M059J (cell line): ENCODE data around the gene AGAP1. TPM values are rescaled to one million over a fixed set of nuclear protein-coding genes. Genes with fewer than 3 reads are reported as not detected.
A peak's percentile ranks its signal among the peaks of the same experiment; 100 is the strongest.

Source experiments
- DNase-seq: peaks from one replicate; pipeline ENCODE4 v3.0.0-alpha.2; 2012; ENCODE audit warnings: low read depth
- total RNA-seq: library from RNA; depleted of rRNA; stranded (reverse); fragments of >200 nt; shearing (Covaris generic); gene quantifications from 2 replicates; pipeline ENCODE4 v1.2.3, GENCODE V29; 2014

AGAP1 gene
- total RNA-seq, 1 experiment from 2014 or later = 8.7 TPM

DNA sequence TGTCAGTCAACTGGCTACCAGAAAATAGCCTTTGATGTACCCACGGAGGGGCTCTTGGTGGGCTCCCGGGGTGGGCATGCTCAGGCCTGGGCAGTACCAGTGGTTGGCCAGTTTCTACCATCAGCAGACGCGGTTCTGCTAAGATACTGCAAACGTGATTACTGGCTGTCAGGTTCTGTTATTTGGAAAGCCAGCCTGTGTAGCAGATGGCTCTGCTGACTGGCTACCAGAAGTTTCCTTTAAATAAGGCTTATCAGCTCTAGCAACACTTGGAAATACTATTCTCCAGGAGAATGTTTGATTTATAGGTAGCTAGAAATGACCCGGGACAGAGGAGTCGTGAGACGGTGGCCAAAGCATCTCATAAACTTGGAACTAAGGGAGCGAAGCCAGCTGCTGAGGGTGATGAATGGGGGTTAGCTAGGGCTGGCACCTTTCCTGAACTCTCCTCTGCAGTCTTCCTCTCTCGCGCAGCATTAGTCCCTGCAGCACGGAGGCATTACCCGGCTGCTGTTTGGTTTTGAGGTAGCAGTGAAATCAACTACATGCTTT lies 171.9 kb downstream of the AGAP1 start:
- peak; percentile 75 for DNase-seq

DNA sequence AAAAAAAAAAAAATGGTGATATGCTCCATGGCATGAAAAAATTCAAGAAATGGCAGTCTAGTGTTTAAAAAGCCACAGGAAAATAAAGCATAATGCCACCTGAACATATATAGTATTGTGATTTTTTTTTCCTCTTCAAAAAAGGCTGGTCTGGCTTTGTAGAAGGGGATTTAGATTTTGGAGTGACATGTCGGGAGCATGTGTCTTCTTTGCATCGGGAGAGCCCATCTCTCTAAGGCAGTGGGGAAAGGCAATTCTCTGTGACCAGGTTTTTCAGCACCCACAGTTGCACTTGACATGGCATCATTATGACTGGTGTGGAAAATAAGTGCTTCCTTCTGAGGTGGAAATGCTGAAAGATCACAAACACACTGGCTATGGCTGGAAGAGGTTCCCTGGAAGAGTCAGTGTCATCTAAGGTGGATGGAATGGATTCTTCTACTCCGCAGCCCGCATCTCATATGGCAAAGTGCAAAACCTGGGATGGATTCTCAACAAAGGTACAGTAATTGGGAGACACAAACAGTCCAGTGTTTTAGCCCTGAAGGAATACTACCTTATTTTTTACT lies 172.5 kb downstream of the AGAP1 start:
- peak; percentile 84 for DNase-seq

DNA sequence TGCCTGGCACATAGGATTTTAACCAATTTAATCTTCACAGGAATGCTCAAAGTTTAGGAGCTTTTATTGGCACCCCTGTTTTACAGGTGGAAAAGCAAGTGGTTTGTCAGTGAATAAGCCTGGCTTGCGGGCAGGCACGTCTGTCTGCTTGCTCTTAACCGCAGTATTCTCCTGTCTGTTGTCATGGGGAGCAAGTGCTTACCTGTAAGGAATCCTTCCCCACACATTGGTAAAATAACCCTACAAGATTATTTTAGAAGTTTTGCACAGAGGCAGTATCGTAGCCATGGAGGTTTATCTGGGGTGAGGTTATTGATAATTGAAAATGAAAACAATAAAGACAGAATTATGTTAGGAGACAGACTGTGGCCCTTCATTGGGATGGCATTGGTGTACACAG lies 174.9 kb downstream of the AGAP1 start:
- no peak for DNase-seq

DNA sequence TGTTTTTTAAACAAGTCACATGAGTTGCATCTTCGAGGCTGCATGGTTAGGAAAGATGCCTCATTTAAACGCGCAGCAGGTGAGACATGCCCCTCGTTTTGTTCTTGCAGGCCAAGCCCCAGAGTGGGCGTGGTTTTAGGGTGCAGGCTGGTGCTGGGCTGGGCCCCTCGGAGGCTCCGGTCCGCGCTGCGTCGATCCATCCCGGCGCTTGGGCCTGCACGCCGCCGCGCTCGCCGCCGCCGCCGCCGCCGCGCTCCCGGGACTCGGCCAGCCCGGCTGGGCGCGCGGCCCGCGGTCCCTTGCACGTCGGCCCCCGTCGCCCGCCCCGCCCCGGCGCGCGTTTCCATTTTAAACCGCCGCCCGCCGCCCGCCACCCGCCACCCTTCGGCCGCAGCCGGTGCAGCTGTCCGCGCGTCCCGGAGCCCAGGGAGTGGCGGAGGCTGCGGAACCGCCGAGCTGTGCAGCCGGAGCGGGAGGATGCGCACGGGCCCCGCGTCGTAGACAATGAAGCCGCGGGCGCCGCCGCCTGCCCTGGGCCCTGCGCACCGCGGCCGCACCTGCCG lies 175.5 kb downstream of the AGAP1 start:
- DNase-seq = peak; percentile 64

DNA sequence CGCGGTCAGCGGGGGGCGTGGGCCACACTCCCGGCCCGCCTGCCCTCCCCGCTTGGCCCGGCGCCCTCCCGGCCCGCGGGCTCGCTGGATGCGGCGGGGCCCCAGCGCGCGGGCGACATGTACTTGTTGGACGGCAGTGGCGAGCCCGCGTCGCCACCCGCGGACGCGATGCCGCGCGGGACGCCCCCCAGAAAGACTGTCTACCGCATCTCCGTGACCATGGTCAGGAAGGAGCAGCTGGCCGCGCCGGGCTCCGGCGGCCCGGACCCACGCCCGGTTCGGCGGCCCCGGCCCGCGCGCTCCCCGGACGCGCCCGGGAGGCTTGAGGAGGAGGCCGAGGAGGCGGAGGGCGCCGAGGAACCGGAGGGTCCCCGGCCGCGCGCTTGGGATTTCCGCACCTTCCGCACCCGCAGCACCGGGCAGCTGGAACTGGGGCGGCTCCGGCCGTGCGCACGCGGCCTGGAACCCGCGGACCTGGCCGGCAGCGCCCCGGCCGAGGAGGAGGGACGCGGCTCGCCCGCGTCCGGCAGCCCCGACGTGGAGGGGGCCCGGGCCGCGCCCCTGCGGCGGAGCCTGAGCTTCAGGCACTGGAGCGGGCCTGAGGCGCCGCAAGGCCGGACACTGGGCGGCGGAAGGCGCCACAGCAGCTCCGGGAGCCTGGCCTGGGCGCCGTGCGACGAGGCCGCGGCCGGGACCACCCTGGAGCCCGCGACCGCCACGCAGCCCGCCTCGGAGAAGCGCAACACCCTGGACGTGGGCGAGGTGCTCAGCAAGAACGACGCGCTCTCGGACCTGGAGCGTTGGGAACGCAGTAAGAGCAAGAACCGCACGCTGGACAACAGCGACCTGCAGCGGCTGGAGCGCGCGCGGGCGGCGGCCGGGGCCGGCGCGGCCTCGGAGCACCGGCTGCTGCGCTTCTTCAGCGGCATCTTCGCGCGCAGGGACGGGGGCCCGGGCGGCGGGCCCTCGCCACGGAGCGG lies 176.4 kb downstream of the AGAP1 start:
- peak; percentile 5 for DNase-seq

DNA sequence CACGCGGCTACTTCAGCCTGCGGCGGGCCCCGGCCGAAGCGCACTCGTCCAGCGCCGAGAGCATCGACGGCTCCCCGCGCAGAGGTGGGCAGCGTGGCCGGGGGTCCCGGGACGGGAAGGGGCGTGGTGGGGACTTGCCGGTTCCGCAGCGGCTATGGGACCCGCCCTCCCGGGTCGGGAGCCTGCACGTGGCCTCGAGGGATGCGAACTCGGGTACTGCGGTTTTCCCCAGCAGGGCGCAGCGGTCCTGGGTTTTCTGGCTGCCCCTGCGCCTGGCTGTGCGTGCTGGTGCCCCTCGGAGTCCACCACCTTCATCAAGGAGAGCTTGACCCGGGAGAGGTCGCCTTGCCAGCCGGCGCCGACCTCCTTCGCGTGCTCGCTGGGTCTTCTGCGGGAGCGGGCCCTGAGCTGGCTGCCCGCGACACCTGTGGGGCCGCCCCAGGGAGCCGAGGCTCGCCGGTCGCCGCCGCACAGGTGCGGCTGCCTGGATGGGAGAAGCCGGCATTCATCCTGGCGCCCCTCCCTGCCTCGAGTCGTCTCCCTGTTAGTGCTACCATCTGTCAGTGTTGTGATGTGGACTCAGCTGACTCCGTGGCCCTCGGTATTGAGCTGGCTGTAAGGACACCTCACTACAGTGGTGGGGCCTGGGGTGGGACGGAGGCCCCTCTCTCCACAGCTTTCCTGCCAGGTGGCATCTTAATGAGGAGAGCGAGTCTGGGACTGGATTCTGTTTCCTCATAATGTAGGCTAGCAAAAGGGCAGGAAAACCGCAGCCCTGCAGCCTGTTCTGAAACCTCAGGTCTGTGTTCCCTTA lies 177.3 kb downstream of the AGAP1 start:
- peak; percentile 9 for DNase-seq

DNA sequence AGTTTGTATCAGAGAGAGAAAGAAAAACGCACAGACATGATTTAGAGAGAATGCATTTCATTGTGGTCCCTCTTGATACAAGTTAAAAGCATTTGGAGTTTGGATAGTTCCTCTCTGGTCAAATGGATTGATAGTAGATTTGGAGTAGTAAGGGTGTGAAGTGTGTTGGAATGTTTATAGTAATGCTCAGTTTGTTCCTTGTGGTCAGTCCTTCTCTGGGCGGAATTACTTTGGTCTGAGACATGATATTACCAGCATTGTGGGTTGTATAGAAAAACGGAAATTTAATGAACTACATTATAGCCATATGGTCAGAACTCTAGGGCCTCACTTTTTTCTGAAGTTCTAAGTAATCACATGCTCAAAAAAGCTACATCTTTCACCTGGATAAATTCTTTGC lies 178.9 kb downstream of the AGAP1 start:
- DNase-seq = no peak

DNA sequence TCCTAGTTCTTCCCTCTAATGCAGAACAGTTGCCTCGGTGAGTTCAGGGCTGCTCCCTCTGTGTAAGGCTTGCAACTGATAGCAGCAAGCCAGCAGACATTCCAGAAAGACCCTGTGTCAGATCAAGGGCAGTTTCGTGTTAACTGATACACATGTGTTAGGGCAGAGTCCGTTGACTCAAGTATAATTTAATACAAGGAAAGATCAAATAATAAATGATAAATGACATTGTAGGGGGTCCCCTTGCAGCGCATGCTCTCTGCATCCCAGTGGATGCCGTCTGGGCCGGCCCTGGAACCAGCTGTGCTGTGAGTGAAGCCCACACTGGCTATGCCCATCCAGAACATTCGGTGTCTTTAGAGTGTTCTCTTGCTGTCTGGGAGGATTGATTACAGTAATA lies 180.3 kb downstream of the AGAP1 start:
- no peak for DNase-seq

DNA sequence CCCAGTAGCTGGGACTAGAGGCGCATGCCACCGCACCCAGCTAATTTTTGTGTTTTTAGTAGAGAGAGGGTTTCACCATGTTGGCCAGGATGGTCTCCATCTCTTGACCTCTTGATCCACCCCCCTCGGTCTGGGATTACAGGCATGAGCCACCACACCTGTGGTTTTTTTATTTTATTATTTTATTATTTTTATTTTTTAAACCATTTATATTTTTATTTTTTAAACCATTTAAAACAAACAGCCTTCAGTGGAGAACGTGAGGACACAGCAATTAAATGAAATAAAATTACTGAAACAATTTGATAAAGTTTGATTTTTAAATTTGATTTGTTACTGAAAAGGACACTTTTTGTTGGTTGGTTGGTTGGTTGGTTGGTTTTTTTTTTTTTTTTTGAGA lies 181.0 kb downstream of the AGAP1 start:
- DNase-seq = no peak

DNA sequence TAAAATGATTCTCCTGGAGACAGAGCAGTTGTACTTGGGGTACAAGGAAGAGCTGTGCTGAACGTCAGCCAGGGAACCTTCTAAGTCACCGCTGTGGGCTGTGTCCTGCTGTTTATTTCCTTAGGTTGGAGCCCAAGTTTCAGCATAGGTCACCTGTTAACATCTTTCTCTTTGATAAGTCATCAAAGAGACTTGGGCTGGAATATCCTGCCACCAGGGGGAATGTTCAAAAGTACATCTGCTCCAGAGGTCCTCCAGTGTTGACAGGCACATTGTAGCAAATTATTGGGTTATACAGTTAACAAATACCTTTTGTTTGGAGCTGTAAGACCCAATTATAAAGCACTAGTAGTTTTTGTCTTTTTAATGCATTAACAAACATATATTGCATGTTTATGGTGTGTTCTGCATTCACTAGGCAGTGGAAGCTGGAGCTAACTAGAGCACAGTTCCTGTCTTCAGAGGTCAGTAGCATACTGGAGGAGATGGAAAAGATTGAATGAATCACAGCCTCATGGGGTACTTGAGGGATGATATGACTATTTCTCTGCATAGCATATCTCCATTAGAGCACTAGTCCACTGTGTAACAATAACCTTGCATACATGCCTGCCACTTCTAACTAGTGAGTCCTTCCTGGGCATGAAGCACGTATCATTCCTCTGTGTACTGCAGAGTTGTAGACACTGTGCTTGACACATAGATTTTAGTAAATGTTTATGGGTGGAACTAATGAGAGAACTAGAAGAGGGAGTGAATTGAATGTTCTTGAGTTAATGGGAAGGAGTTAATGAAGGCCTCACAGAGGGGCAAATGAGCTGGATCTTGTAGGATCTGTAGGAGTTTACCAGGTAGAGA lies 182.1 kb downstream of the AGAP1 start:
- DNase-seq = peak; percentile 50

DNA sequence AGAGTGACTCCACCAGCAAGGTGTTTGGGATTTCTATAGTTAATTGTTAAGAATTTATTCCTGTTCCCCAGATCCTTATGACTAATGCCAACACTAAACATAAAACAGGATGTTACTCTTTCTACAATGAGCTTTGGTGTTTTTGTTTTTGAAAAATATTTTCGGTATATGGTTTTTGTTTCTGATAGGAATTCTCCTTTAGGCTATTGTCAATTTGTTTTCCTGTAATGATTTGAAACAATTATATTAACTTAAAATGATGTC lies 182.6 kb downstream of the AGAP1 start:
- no peak for DNase-seq

DNA sequence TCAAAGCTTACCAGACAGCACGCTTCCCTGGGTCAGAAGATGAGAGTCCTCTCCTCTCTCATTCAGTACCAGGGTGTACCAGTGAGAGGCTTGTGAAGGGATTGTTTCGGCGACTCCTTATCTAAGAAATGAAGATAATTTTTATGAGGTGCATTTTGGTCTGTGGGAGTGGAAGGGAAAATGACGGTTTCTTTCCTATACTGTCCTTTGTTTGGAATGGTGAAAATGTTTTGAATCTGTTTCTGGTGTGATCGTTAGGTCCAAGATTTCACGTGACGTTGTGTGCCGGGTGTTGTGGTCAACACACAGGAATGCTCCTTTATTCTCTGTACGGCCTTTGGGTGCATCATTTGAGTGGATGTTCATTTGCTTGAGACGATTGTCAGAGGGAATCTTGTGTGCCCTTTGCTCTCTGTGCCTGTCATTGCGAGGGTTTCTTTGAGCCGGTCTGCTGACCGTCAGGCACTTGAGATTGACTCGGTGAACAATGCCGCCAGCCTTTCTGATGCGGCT lies 183.5 kb downstream of the AGAP1 start:
- DNase-seq = no peak

DNA sequence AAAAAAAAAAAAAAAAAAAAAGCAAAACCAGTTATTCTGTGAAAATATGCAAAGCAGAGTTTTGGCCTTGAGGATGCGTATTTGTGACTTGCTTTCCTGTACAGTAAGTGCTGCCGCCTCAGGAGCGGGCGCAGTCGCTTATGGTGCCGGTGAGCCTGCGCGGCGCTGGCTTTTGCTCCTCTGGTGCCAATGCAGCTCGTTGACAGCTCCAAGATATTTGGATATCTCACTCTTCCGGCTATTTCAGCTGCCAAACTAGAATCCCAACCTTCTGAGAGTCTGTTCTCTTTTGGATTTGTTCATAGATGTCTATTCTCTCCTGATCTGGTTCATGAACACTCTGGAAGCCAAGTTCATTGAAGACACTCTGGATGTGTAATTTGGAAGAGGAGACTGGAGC lies 184.1 kb downstream of the AGAP1 start:
- no peak for DNase-seq

DNA sequence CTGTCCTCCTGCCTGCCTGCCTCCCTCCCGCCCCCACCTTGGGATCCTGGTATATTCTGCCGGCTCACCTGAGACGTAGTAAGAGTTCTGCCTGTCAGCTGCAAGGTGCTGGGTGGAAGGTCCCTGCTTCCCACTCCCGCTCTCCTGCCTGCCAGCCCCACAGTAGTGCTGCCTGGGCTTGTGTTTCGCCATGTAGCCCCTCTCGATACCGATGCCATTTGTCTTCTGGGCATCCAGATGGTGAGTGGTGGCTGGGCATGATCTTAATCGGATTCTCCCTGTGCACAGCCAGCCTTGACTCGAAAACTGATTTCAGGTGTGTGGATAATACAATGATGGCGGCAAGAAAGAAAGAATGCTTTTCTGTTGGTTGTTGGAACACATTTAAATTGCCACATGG lies 184.9 kb downstream of the AGAP1 start:
- DNase-seq = no peak

DNA sequence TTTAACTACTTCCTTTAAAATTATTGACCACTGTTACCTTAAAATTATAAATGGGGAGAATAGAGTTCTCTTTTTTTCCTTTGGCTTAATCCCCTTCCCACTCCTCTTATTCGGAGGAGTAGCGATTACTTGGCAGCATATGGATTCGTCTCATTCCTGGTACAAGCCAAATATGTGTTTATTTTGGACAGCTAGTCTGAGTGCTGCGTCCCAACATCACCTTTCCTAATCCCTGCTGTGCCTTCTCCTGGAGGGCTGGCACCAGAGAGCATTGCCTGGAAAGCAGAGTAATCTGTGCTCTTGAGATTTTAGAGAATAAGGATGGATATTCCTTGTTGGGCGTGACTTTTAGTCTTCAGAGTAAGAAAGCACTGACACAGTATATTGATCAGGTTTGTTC lies 185.6 kb downstream of the AGAP1 start:
- no peak for DNase-seq

DNA sequence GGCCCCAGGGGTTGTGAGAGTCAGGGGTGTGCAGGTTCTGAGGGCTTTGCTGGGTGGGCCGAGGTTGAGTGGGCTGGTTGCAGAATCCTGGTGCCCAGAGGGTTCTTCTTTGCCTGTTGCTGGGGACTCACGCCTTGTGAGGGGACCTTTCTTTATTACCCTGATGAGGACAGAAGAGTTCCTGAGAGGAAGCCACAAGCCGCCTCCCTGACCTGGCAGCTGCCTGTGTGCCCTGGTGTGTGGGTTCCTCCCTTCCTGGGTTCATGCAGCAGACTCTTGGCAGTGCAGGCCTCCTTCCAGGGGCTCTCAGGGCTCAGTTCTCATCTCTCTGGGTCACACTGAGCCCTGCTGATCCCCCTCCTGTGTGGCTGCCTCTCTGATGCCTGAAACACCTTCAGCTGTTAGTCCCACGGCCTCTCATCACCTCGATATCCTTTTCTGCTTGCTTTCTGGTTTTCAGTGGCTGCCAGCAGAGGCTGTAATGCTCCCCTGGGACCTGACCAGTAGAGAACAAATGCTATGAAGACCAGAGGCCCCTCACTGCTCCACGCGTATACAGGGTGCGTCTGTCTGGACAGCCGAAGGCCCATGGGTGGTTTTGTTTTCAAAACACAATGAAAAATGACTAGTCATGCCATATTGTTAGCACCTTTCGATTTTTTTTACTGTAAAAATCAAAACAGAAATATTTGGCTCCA lies 191.3 kb downstream of the AGAP1 start:
- DNase-seq = no peak

DNA sequence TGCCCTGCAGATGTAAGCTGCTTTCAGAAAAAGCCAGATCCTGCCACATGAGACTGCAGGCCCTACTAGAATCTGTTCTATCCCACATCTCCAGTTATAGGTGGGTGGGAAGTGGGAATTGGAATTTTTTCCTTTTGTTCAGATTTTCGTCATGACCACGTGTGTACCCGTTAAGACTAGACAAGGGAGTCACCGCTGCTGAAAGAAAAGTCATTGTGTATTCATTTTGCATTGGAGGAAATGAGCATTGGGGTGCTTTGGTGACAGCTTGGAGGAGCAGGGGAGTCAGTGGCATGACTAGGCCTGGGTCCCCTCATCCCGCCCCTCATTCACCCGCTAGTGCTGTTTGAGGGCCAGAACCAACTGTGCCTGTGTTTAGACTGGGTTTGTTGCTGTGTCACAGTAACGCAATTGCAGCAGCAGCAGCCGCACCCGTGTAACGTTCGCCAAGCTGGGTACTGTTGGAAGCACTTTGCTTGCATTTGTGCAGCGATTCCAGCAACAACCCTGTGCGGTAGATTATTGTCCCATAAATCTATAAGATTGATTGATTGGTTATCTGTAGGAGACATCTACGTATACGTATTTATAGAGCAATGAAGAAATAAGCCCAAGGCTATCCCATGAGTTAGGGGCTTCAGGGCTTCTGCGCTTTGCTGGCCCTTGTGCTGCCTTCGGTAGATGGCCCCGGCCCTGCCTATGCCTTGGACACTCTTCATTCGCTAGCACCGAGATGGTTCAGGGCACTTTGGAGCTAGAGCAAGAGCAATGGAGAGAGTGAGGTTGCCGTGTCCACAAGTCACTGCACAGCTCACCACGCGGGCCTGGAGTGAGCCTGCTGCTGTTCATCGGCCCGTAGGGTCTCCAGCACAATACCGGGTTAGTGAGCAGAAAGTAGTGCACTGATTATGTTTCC lies 194.9 kb downstream of the AGAP1 start:
- no peak for DNase-seq

DNA sequence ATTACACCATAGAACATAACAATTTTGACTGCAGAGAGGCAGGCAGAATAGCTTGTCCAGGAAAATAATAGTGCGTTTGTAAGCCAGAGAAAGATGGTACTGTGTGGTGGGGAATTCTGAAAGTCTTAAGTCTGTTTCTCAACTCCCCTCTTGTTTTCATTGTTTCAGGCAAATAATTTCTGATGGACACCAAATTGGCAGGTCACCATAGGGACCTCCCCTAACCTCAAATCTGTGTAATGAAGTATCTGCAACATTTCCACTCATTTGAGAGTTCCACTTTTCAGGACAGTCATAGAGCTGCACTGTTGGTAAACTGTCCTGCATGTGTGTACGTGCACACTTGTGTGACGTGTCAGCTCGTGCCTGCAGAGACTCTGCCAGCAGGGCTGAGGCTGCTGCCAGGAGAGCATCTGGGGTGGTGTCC lies 195.6 kb downstream of the AGAP1 start:
- DNase-seq = no peak
